Measurements from ENCODE around the gene PSAP.
"Not testable (repeated sequence)": the region's sequence is repeated elsewhere in the genome, so short reads cannot be mapped to it uniquely, and the experiment has no call there.

Gene PSAP

GRCh38 chr10:71850743-71851464, at the start of gene PSAP:
Gene PSAP, minus strand, starts transcription at chr10:71851251. Its CDS starts 30 bp downstream, at chr10:71851221.
- peak; percentile 60 for DNase-seq

DNA sequence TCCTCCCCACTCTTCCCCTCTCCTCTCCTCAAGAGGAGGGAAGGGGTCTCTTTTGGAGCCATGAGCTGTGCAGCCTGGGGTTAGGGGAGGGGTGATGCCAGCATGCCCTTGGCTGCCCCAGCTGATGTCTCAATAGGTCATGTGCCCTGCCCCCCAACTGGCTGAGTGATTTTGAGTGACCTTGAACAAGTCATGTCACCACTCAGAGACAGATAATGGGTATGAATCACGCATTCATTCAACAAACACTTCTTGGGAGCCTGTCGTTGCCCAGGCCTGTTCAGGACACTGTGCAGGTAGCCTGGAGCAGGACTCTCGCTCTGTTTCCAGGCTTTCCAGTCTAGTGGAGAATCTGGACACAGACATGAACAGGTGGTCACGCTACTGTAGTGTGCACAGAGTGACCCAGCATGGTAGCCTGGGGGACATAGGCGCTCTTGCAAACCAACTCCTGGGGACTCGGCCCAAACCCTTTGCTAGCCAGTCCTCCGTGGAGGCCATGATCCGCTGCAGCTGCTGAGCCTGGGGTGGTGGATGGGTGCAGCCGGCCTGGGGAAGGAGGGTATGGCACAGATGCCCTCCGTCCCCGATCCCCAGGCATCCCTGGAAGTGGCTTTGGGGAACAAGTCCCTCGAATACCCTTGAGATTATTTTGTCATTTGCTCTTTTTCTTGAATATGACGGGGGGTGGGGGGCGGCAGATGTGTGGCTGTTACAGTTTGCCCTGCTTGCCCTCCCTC, 49.6 kb upstream of the PSAP start:
- no peak for DNase-seq

GRCh38 chr10:71899665-71900412, 48.8 kb upstream of the PSAP start:
- DNase-seq: no peak

DNA sequence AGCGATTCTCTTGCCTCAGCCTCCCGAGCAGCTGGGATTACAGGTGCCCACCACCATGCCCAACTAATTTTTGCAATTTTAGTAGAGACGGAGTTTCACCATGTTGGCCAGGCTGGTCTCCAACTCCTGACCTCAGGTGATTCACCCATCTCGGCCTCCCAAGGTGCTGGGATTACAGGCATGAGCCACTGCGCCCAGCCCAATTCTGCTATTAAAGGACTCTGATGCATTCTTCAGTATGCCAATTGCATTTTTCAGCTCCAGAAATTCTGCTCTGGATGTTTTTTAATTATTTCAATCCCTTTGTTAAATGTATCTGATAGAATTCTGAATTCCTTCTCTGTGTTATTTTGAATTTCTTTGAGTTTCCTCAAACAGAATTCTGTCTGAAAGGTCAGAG, 47.3 kb upstream of the PSAP start:
- not testable (repeated sequence) for DNase-seq

DNA sequence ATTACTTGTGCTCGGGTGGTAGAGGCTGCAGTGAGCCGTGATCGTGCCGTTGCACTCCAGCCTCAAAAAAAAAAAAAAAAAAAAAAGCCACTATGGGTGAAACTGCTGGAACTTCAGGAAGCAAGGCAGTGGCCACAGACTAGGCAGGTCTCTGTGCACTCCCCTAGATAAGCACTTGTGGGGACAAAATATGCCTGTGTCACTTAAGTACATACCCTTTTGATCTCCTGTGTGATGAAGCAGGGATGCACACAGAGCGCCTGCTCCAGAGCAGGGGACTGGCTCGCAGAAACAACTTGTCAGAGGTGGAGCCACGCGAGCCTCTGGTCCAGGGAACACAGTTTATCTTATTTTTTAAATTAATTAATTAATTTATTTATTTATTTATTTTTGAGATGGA, 42.9 kb upstream of the PSAP start:
- no peak for DNase-seq

- DNase-seq: no peak
Observed at GRCh38 chr10:71893258-71893815, 42.3 kb upstream of the PSAP start.

- no peak for DNase-seq
Observed at GRCh38 chr10:71891437-71891836, 40.4 kb upstream of the PSAP start.

GRCh38 chr10:71889388-71889987, 38.4 kb upstream of the PSAP start:
- DNase-seq: no peak

DNA sequence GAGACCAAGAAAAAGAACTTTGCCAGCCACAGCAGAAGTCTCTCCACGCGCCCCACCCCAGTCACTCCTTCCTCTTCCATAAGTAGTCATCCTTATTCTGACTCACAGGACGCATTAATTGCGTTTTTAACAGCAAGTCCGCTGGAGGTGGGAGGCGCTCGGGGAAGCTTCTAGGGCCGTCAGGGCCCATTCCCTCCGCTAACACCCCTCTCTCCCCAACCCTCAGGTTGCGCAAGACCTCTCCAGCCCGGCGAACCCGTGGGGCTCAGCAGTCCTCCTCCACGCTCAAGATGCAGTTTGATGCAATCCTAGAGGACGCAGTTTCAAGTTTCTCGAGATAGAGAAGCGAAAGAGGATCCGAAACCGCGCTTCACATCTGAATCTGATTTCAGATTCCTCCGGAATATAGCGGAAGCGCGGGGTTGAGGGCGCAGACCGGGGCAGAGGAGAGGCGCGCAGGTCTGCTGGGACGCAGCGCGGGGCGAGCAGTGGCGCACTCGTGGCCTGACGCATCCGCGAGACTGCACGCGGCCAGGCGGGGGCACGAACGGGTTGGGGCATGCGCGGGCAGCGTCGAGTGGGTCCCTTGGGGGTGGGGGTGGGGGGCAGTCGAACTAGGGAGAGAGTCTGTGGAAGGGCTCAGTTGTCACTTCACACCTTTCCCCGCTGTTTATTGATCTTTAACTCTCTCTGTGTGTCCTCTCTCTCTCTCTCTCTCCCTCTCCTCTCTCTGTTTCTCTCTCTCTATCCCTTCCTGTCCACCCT, 37.8 kb upstream of the PSAP start:
- no peak for DNase-seq

- no peak for DNase-seq
Observed at GRCh38 chr10:71888248-71888622, 37.2 kb upstream of the PSAP start.

DNA sequence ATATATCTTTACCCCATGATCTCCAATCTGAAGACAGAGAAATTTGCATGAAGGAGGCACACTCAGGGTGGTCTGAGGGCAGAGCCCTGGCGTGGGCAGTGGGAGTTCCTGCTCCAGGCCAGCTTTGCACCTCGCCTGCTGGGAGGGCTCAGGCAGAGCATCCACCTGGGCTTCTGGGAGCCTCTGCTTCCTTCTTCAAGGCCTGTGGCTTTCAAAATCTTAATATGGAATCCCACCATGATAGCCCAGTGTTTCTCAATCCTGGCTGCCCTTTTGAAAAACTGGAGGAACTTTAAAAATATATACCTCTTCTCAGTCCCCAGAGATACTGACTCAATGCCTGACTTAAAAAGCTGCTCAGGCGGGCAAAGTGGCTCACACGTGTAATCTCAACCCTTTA, 36.7 kb upstream of the PSAP start:
- DNase-seq: no peak

- no peak for DNase-seq
Observed at GRCh38 chr10:71882813-71883659, 32.0 kb upstream of the PSAP start.

- DNase-seq: no peak
Observed at GRCh38 chr10:71881647-71882355, 30.8 kb upstream of the PSAP start.

GRCh38 chr10:71881307-71881624, 30.2 kb upstream of the PSAP start:
- DNase-seq: not testable (repeated sequence)

GRCh38 chr10:71880425-71881306, 29.6 kb upstream of the PSAP start:
- DNase-seq: no peak

DNA sequence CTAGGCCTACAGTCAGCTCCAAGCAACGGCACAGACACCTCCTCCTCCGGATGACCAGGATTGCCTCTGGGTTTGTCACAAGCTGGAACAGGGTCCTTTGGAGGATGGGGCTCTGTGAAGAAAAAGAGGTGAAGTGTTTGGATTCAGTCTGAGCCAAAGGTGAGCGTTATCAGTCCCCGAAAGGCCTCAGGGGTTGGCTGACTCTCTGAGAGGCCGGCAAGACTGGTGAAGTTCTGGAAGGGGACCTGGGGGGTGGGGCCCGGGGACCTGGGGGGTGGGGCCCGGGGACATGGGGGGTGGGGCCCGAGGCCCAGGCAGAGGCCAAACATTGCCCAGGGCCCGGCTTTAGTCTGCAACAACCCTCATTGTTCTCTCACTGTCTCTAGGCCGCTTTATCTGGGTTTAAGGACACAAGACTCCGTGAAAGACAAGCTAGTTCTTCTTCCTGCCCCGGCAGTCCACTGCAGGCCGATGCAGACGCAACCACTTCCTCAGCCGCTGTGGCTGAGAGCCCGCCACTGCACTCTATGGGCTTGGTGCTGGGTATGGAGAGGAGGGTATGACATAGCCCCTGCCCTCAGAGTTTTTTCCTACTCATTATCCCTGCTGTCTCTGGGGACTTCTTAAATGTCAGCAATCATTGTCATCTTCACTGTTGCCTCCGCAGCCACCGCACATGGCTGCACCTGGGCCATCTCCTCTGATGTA, 27.4 kb upstream of the PSAP start:
- no peak for DNase-seq

- DNase-seq: no peak
Observed at GRCh38 chr10:71877821-71878220, 26.8 kb upstream of the PSAP start.

DNA sequence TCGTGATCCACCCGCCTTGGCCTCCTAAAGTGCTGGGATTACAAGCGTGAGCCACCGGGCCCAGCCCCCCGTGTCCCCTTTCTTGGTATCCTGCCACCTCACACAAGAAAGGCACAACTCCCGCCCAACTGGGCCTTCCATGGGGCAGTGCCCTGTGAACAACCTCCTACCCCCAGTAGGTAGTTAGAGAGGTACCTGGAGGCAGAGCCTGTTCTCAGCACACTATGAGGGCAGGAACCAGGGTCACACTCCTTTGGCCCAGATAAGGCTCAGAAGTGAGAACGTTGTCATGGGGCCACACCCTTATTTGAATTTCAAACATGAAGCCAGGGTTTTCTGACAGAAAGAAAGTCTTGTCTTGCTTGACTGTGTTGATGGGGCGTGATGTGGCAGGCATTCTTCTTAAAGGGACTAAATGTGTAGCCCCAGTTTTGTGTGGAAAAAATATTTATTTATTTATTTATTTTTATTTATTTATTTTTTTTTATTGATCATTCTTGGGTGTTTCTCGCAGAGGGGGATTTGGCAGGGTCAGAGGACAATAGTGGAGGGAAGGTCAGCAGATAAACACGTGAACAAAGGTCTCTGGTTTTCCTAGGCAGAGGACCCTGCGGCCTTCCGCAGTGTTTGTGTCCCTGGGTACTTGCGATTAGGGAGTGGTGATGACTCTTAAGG, 23.8 kb upstream of the PSAP start:
- DNase-seq: not testable (repeated sequence)
